SK-N-MC (cell line): ENCODE results near the gene DDX19B.
"Not testable (repeated sequence)": the region's sequence is repeated elsewhere in the genome, so short reads cannot be mapped to it uniquely, and the experiment has no call there.

Experiments
- EZH2 ChIP-seq: fragments of 200-600 bp; sonication (generic); IDR thresholded peaks from one replicate; pipeline ENCODE4 v1.6.1; 2017; ENCODE audit warnings: antibody characterized with exemption
- POLR2AphosphoS5 ChIP-seq: IDR thresholded peaks from 2 replicates; pipeline ENCODE4 v1.6.1; 2012; ENCODE audit warnings: mild to moderate bottlenecking, low read depth, low read length, borderline replicate concordance

DNA sequence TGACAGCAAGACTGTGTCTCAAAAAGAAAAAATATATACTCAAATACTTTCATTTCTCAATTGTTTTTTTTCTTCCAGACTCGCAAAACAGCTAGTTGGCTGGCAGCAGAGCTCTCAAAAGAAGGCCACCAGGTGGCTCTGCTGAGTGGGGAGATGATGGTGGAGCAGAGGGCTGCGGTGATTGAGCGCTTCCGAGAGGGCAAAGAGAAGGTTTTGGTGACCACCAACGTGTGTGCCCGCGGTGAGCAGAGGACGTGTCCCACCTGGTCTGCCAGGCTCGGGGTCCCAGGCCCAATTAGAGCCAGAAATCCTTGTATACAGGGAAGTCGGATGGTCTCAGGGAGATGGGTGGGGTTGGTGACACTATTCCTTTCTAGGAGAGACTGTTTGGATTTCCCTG, 71.2 kb downstream of the DDX19B start:
- TF ChIP-seq EZH2, POLR2AphosphoS5: not testable (repeated sequence)
